Stomach (tissue), 4 donors: ENCODE measurements around the gene TSKU.

ENCODE experiments used
- EP300 ChIP-seq: sonication (generic); formaldehyde crosslinking; IDR thresholded peaks from one replicate; pipeline ENCODE4 v1.6.1; 2017; ENCODE audit warnings: antibody characterized with exemption
- POLR2A ChIP-seq, 4 donors: fragments of 450-650 bp; IDR thresholded peaks; one replicate each; pipeline ENCODE4 v1.6.1; 2016; ENCODE audit warnings: antibody characterized with exemption in 4 of 4, control low read depth in 2 of 4, mild to moderate bottlenecking in 1 of 4, moderate library complexity in 1 of 4
- POLR2AphosphoS5 ChIP-seq, 3 donors: sonication (generic); formaldehyde crosslinking; IDR thresholded peaks; one replicate each; pipeline ENCODE4 v1.6.1; 2016; ENCODE audit warnings: antibody characterized with exemption in 3 of 3
- TF ChIP-seq, protein P1 (sequence below), 7 experiments: fragments of 450-650 bp in 4 of 7; fragments of 200-600 bp in 3 of 7; sonication (generic) in 3 of 7; IDR thresholded peaks; one replicate each; pipeline ENCODE4 v1.5.1; 2016 to 2019; ENCODE audit warnings: antibody characterized with exemption in 7 of 7, control low read depth in 2 of 7, mild to moderate bottlenecking in 1 of 7

DNA sequence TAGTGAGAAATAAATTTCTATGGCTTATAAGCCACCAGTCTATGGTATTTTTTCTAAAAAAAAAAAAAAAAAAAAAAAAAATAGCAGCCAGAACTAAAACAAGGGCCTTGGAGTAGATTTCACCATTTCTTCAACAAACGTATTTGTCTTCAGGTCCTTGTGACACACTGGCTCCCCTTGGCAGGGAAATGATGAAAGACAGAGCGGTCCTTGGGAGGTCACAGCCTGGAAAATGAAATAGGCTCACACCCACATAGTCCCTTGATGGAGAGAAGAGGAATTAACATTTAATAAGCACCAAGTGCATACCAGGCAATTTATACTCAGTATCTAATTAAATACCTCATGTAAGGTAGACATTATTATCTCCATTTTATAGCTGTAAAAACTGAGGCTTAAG, 51.9 kb downstream of the TSKU start:
- TF ChIP-seq POLR2A (IDR thresholded peaks at IDR 0.05): no peak
- TF ChIP-seq, protein P1, sequence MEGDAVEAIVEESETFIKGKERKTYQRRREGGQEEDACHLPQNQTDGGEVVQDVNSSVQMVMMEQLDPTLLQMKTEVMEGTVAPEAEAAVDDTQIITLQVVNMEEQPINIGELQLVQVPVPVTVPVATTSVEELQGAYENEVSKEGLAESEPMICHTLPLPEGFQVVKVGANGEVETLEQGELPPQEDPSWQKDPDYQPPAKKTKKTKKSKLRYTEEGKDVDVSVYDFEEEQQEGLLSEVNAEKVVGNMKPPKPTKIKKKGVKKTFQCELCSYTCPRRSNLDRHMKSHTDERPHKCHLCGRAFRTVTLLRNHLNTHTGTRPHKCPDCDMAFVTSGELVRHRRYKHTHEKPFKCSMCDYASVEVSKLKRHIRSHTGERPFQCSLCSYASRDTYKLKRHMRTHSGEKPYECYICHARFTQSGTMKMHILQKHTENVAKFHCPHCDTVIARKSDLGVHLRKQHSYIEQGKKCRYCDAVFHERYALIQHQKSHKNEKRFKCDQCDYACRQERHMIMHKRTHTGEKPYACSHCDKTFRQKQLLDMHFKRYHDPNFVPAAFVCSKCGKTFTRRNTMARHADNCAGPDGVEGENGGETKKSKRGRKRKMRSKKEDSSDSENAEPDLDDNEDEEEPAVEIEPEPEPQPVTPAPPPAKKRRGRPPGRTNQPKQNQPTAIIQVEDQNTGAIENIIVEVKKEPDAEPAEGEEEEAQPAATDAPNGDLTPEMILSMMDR (IDR thresholded peaks at IDR 0.05): no peak
- TF ChIP-seq POLR2AphosphoS5 (IDR thresholded peaks at IDR 0.05): no peak
- no peak for TF ChIP-seq EP300
